Left kidney (tissue), 1 donor: ENCODE measurements around the gene RFPL3. TPM values are rescaled to one million over a fixed set of nuclear protein-coding genes. Genes with fewer than 3 reads are reported as not detected.

ENCODE experiments used
- polyA plus RNA-seq: library from polyadenylated mRNA; unstranded; fragments of 120-200 nt; gene quantifications from one replicate; pipeline ENCODE4 v1.2.1, GENCODE V29; 2013; ENCODE audit not compliant: insufficient read length

Gene RFPL3
- polyA plus RNA-seq, 1 donor, result not detected

Other genes starting within 250 kb of the RFPL3 start
- gene C22orf42, start 198.6 kb upstream of the RFPL3 start, polyA plus RNA-seq, result not detected
- 0.73 TPM for gene RFPL2, start 152.8 kb upstream of the RFPL3 start, polyA plus RNA-seq
- 1.4 TPM for gene SLC5A4, start 102.5 kb upstream of the RFPL3 start, polyA plus RNA-seq
- 109 TPM for gene RTCB, start 54.4 kb downstream of the RFPL3 start, polyA plus RNA-seq
- not detected for gene BPIFC, start 106.6 kb downstream of the RFPL3 start, polyA plus RNA-seq
- 131 TPM for gene FBXO7, start 116.9 kb downstream of the RFPL3 start, polyA plus RNA-seq